Ovary (tissue), 3 donors: ENCODE data around the gene TNKS1BP1.
"Not testable (repeated sequence)": the region's sequence is repeated elsewhere in the genome, so short reads cannot be mapped to it uniquely, and the experiment has no call there.

ENCODE experiments used
- EP300 ChIP-seq: sonication (generic); formaldehyde crosslinking; IDR thresholded peaks from one replicate; pipeline ENCODE4 v1.6.1; 2017; ENCODE audit warnings: antibody characterized with exemption
- POLR2A ChIP-seq: fragments of 450-650 bp; IDR thresholded peaks from one replicate; pipeline ENCODE4 v1.6.1; 2017; ENCODE audit warnings: antibody characterized with exemption, mild to moderate bottlenecking, moderate library complexity
- TF ChIP-seq, protein P1 (sequence below), 3 donors: fragments of 450-650 bp in 2 of 3; fragments of 200-600 bp in 1 of 3; IDR thresholded peaks; one replicate each; pipeline versions ENCODE4 v1.5.1 to v1.8.0; 2016 to 2022; ENCODE audit warnings: antibody characterized with exemption in 3 of 3, mild to moderate bottlenecking in 1 of 3
- donor health status: DM: no; HTN: no; CAD: no.

DNA sequence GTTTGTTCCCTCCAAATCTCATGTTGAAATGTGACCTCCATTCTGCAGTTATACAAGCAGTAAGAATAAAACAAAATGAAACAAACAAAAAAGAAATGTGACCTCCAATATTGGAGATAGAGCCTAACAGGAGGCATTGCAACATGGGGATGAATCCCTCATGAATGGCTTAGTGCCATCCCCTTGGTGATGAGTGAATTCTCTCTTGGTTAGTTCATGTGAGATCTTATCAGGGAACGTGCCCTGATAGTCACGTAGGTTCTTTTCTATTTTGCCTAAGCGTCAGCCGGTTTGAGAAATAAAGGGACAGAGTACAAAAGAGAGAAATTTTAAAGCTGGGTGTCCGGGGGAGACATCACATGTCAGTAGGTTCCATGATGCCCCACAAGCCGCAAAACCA is 43.2 kb downstream of the TNKS1BP1 start:
- TF ChIP-seq, protein P1, sequence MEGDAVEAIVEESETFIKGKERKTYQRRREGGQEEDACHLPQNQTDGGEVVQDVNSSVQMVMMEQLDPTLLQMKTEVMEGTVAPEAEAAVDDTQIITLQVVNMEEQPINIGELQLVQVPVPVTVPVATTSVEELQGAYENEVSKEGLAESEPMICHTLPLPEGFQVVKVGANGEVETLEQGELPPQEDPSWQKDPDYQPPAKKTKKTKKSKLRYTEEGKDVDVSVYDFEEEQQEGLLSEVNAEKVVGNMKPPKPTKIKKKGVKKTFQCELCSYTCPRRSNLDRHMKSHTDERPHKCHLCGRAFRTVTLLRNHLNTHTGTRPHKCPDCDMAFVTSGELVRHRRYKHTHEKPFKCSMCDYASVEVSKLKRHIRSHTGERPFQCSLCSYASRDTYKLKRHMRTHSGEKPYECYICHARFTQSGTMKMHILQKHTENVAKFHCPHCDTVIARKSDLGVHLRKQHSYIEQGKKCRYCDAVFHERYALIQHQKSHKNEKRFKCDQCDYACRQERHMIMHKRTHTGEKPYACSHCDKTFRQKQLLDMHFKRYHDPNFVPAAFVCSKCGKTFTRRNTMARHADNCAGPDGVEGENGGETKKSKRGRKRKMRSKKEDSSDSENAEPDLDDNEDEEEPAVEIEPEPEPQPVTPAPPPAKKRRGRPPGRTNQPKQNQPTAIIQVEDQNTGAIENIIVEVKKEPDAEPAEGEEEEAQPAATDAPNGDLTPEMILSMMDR (IDR thresholded peaks at IDR 0.05), result not testable (repeated sequence)
- not testable (repeated sequence) for TF ChIP-seq EP300, POLR2A
